IPS-20b (cell line): Measurements from ENCODE around the gene ZNF776.
"Not testable (repeated sequence)": the region's sequence is repeated elsewhere in the genome, so short reads cannot be mapped to it uniquely, and the experiment has no call there.

Source experiments
- H3K27ac ChIP-seq: one replicate; pipeline ENCODE4 v1.5.1; 2013; ENCODE audit warnings: low read length
- H3K27me3 ChIP-seq: 2 replicates; pipeline ENCODE4 v1.6.1; 2013; ENCODE audit warnings: mild to moderate bottlenecking, low read length, inconsistent platforms; ENCODE audit not compliant: insufficient read depth
- H3K36me3 ChIP-seq: 2 replicates; pipeline ENCODE4 v1.6.1; 2013; ENCODE audit warnings: low read depth, mild to moderate bottlenecking, inconsistent platforms, low read length, moderate library complexity; ENCODE audit not compliant: insufficient read depth
- H3K4me1 ChIP-seq: 2 replicates; pipeline ENCODE4 v1.6.1; 2013; ENCODE audit warnings: mild to moderate bottlenecking, control low read depth, inconsistent platforms, low read length, moderate library complexity; ENCODE audit not compliant: insufficient read depth
- H3K4me3 ChIP-seq: 2 replicates; pipeline ENCODE4 v1.5.1; 2013; ENCODE audit warnings: mild to moderate bottlenecking, low read length, inconsistent platforms
- H3K9ac ChIP-seq: 2 replicates; pipeline ENCODE4 v1.6.1; 2013; ENCODE audit warnings: low read depth, mild to moderate bottlenecking, inconsistent platforms, low read length, moderate library complexity
- H3K9me3 ChIP-seq: 2 replicates; pipeline ENCODE4 v1.6.1; 2013; ENCODE audit warnings: mild to moderate bottlenecking, low read depth, low read length, inconsistent platforms; ENCODE audit not compliant: insufficient read depth

Gene ZNF776

GRCh38 chr19:57779220-57779845 is 32.7 kb downstream of the ZNF776 start:
- Histone ChIP-seq H3K4me1 (no peaks in the 10 kb centered on the region), H3K27me3 (no peaks in the 10 kb centered on the region), H3K27ac (no peak overlapping the region), H3K36me3 (peaks cover 54% of the 10 kb centered on the region), H3K9ac (no peak overlapping the region), H3K4me3 (no peak overlapping the region), H3K9me3 (peaks cover 7% of the 10 kb centered on the region; the same call in 1 of the 2 replicates)

GRCh38 chr19:57786286-57786685 is 39.7 kb downstream of the ZNF776 start:
- no peaks in the 10 kb centered on the region for H3K4me1 ChIP-seq
- H3K9ac ChIP-seq: no peak overlapping the region
- H3K27me3 ChIP-seq: no peaks in the 10 kb centered on the region
- no peaks in the 10 kb centered on the region for H3K9me3 ChIP-seq
- H3K27ac ChIP-seq: no peak overlapping the region
- no peak overlapping the region for H3K4me3 ChIP-seq
- H3K36me3 ChIP-seq: peaks cover 12% of the 10 kb centered on the region

GRCh38 chr19:57786906-57787305 is 40.3 kb downstream of the ZNF776 start:
- Histone ChIP-seq H3K9ac (no peak overlapping the region), H3K4me1 (no peaks in the 10 kb centered on the region), H3K27ac (no peak overlapping the region), H3K36me3 (peaks cover 13% of the 10 kb centered on the region), H3K9me3 (no peaks in the 10 kb centered on the region), H3K4me3 (no peak overlapping the region), H3K27me3 (no peaks in the 10 kb centered on the region)

GRCh38 chr19:57788114-57788692 is 41.6 kb downstream of the ZNF776 start:
- no peak overlapping the region for H3K27ac ChIP-seq
- H3K4me3 ChIP-seq: no peak overlapping the region
- H3K4me1 ChIP-seq: no peaks in the 10 kb centered on the region
- H3K36me3 ChIP-seq: peaks cover 19% of the 10 kb centered on the region
- no peaks in the 10 kb centered on the region for H3K9me3 ChIP-seq
- no peaks in the 10 kb centered on the region for H3K27me3 ChIP-seq
- H3K9ac ChIP-seq: no peak overlapping the region

- H3K4me3 ChIP-seq: no peak overlapping the region
- no peaks in the 10 kb centered on the region for H3K27me3 ChIP-seq
- no peaks in the 10 kb centered on the region for H3K4me1 ChIP-seq
- H3K9ac ChIP-seq: no peak overlapping the region
- no peaks in the 10 kb centered on the region for H3K9me3 ChIP-seq
- H3K36me3 ChIP-seq: peaks cover 19% of the 10 kb centered on the region
- H3K27ac ChIP-seq: no peak overlapping the region
These were observed 42.7 kb downstream of the ZNF776 start for GRCh38 chr19:57789288-57789687.

GRCh38 chr19:57796580-57796979 is 50.0 kb downstream of the ZNF776 start:
- peaks cover 19% of the 10 kb centered on the region for H3K36me3 ChIP-seq
- not testable (repeated sequence) for H3K27me3 ChIP-seq, H3K9ac ChIP-seq, H3K27ac ChIP-seq, H3K9me3 ChIP-seq, H3K4me3 ChIP-seq
- peaks cover 22% of the 10 kb centered on the region for H3K4me1 ChIP-seq

- H3K4me3 ChIP-seq: peak overlapping the region; percentile 28; the same call in 1 of the 2 replicates
- H3K36me3 ChIP-seq: peaks cover 3% of the 10 kb centered on the region
- no peaks in the 10 kb centered on the region for H3K9me3 ChIP-seq
- H3K9ac ChIP-seq: peak overlapping the region; percentile 29; the same call in 1 of the 2 replicates
- H3K27ac ChIP-seq: no peak overlapping the region
- H3K27me3 ChIP-seq: no peaks in the 10 kb centered on the region
- H3K4me1 ChIP-seq: peaks cover 39% of the 10 kb centered on the region
These were observed 54.1 kb downstream of the ZNF776 start for GRCh38 chr19:57800696-57801095.

GRCh38 chr19:57802269-57802668 is 55.7 kb downstream of the ZNF776 start:
- no peaks in the 10 kb centered on the region for H3K27me3 ChIP-seq
- no peaks in the 10 kb centered on the region for H3K9me3 ChIP-seq
- H3K27ac ChIP-seq: no peak overlapping the region
- 0 out of 2 replicates have a peak overlapping the region, but pooled peaks have one; percentile 11 for H3K9ac ChIP-seq
- 0 out of 2 replicates have a peak overlapping the region, but pooled peaks have one; percentile 18 for H3K4me3 ChIP-seq
- peaks cover 41% of the 10 kb centered on the region for H3K4me1 ChIP-seq
- no peaks in the 10 kb centered on the region; the same call in 1 of the 2 replicates for H3K36me3 ChIP-seq

- Histone ChIP-seq H3K36me3 (peaks cover 9% of the 10 kb centered on the region), H3K27ac (peak overlapping the region; percentile 80), H3K9me3 (no peaks in the 10 kb centered on the region), H3K4me3 (peak overlapping the region; percentile 75), H3K9ac (peak overlapping the region; percentile 91), H3K4me1 (peaks cover 41% of the 10 kb centered on the region), H3K27me3 (no peaks in the 10 kb centered on the region)
These were observed 56.6 kb downstream of the ZNF776 start for GRCh38 chr19:57803265-57803593.

GRCh38 chr19:57803594-57804325 is 57.1 kb downstream of the ZNF776 start:
- no peaks in the 10 kb centered on the region for H3K9me3 ChIP-seq
- H3K4me3 ChIP-seq: peak overlapping the region; percentile 75
- H3K27ac ChIP-seq: peak overlapping the region; percentile 80
- peaks cover 14% of the 10 kb centered on the region for H3K36me3 ChIP-seq
- peak overlapping the region; percentile 91 for H3K9ac ChIP-seq
- peaks cover 41% of the 10 kb centered on the region for H3K4me1 ChIP-seq
- H3K27me3 ChIP-seq: no peaks in the 10 kb centered on the region

- H3K9me3 ChIP-seq: no peaks in the 10 kb centered on the region
- H3K4me1 ChIP-seq: peaks cover 10% of the 10 kb centered on the region; the same call in 1 of the 2 replicates
- no peak overlapping the region for H3K9ac ChIP-seq
- no peak overlapping the region for H3K27ac ChIP-seq
- no peaks in the 10 kb centered on the region for H3K27me3 ChIP-seq
- peaks cover 41% of the 10 kb centered on the region for H3K36me3 ChIP-seq
- H3K4me3 ChIP-seq: no peak overlapping the region
These were observed 60.9 kb downstream of the ZNF776 start for GRCh38 chr19:57807541-57807940.
